MM.1S (cell line): Measurements from ENCODE around the gene UBE2E2.

Experiments used
- DNase-seq: peaks from one replicate; pipeline ENCODE4 v3.0.0-alpha.2; 2015
- H2AFZ ChIP-seq: fragments of 300-600 bp; sonication (generic); 2 replicates; pipeline ENCODE4 v1.6.0; 2016; ENCODE audit warnings: antibody characterized with exemption, low read length
- H3F3A ChIP-seq: fragments of 300-600 bp; sonication (generic); 2 replicates; pipeline ENCODE4 v1.6.1; 2016; ENCODE audit warnings: mild to moderate bottlenecking, antibody characterized with exemption, low read length, moderate library complexity, mixed read lengths; ENCODE audit not compliant: insufficient read depth
- H3K27ac ChIP-seq: fragments of 300-600 bp; sonication (generic); 2 replicates; pipeline ENCODE4 v1.5.1; 2016; ENCODE audit warnings: mild to moderate bottlenecking, low read length
- H3K27me3 ChIP-seq: fragments of 300-600 bp; sonication (generic); replicated peaks from 2 replicates; pipeline ENCODE4 v1.6.0; 2016; ENCODE audit warnings: low read length; ENCODE audit not compliant: insufficient read depth
- H3K36me3 ChIP-seq: fragments of 300-600 bp; sonication (generic); replicated peaks from 2 replicates; pipeline ENCODE4 v1.6.1; 2016; ENCODE audit warnings: mild to moderate bottlenecking, low read length, mixed read lengths; ENCODE audit not compliant: insufficient read depth
- H3K4me1 ChIP-seq: fragments of 300-600 bp; sonication (generic); 2 replicates; pipeline ENCODE4 v1.6.1; 2016; ENCODE audit warnings: low read length, mixed read lengths
- H3K4me2 ChIP-seq: fragments of 300-600 bp; sonication (generic); 2 replicates; pipeline ENCODE4 v1.6.0; 2016; ENCODE audit warnings: low read depth, low read length
- H3K4me3 ChIP-seq: fragments of 300-600 bp; sonication (generic); 2 replicates; pipeline ENCODE4 v1.5.1; 2016; ENCODE audit warnings: low read length, mixed read lengths
- H3K79me2 ChIP-seq: fragments of 300-600 bp; sonication (generic); 2 replicates; pipeline ENCODE4 v1.6.1; 2016; ENCODE audit warnings: mixed run types, low read length, mixed read lengths
- H3K9ac ChIP-seq: fragments of 300-600 bp; sonication (generic); 2 replicates; pipeline ENCODE4 v1.6.1; 2016; ENCODE audit warnings: low read length, mixed read lengths
- H3K9me2 ChIP-seq: fragments of 300-600 bp; sonication (generic); replicated peaks from 2 replicates; pipeline ENCODE4 v1.6.1; 2016; ENCODE audit warnings: mild to moderate bottlenecking, low read length, mixed read lengths; ENCODE audit not compliant: insufficient read depth
- H3K9me3 ChIP-seq: fragments of 300-600 bp; sonication (generic); replicated peaks from 2 replicates; pipeline ENCODE4 v1.6.1; 2016; ENCODE audit warnings: mild to moderate bottlenecking, low read length, mixed read lengths; ENCODE audit not compliant: insufficient read depth
- H4K20me1 ChIP-seq: fragments of 300-600 bp; sonication (generic); 2 replicates; pipeline ENCODE4 v1.6.1; 2016; ENCODE audit warnings: mild to moderate bottlenecking, low read length, moderate library complexity, mixed read lengths; ENCODE audit not compliant: insufficient read depth
- CTCF ChIP-seq: fragments of 300-600 bp; sonication (generic); IDR thresholded peaks from 2 replicates; pipeline ENCODE4 v1.5.1; 2016; ENCODE audit warnings: antibody characterized with exemption, low read length, mixed read lengths
- EZH2 ChIP-seq: fragments of 300-600 bp; sonication (generic); optimal IDR thresholded peaks from 2 replicates; pipeline ENCODE3; 2017; ENCODE audit warnings: low read depth, mild to moderate bottlenecking, antibody characterized with exemption, low read length, mixed read lengths
- EZH2phosphoT487 ChIP-seq: fragments of 300-600 bp; sonication (generic); IDR thresholded peaks from 2 replicates; pipeline ENCODE4 v1.6.1; 2018; ENCODE audit warnings: antibody characterized with exemption, low read length

The UBE2E2 gene

GRCh38 chr3:23479026-23479425 is 275.9 kb downstream of the UBE2E2 start:
- Histone ChIP-seq H3K27me3 (no peaks in the 10 kb centered on the region), H2AFZ (no peak overlapping the region), H3K9me3 (no peaks in the 10 kb centered on the region), H3K4me2 (no peak overlapping the region), H4K20me1 (no peaks in the 10 kb centered on the region), H3K4me1 (peaks cover 6% of the 10 kb centered on the region), H3K27ac (no peak overlapping the region), H3K9ac (no peak overlapping the region), H3K9me2 (no peaks in the 10 kb centered on the region), H3K36me3 (no peaks in the 10 kb centered on the region), H3F3A (no peaks in the 10 kb centered on the region), H3K79me2 (no peaks in the 10 kb centered on the region), H3K4me3 (no peak overlapping the region)
- no peak for DNase-seq
- TF ChIP-seq EZH2 (no peak), EZH2phosphoT487 (no peak), CTCF (no peak)

- Histone ChIP-seq H3K9me2 (no peaks in the 10 kb centered on the region), H4K20me1 (no peaks in the 10 kb centered on the region), H3K27ac (no peak overlapping the region), H3K9me3 (no peaks in the 10 kb centered on the region), H3K4me3 (no peak overlapping the region), H3K4me1 (peaks cover 2% of the 10 kb centered on the region; the same call in 1 of the 2 replicates), H3K27me3 (no peaks in the 10 kb centered on the region), H2AFZ (no peak overlapping the region), H3F3A (no peaks in the 10 kb centered on the region), H3K79me2 (no peaks in the 10 kb centered on the region; the same call in 1 of the 2 replicates), H3K4me2 (no peak overlapping the region), H3K36me3 (no peaks in the 10 kb centered on the region), H3K9ac (no peak overlapping the region)
- TF ChIP-seq EZH2phosphoT487, result no peak
- no peak for TF ChIP-seq CTCF
- no peak for TF ChIP-seq EZH2
- no peak for DNase-seq
Measured at GRCh38 chr3:23479615-23480328, 276.6 kb downstream of the UBE2E2 start.

- Histone ChIP-seq H3K36me3 (no peaks in the 10 kb centered on the region), H3K4me3 (no peak overlapping the region), H4K20me1 (no peaks in the 10 kb centered on the region), H3F3A (no peaks in the 10 kb centered on the region), H3K27ac (no peak overlapping the region), H3K9me2 (no peaks in the 10 kb centered on the region), H3K9me3 (no peaks in the 10 kb centered on the region), H2AFZ (no peak overlapping the region), H3K79me2 (no peaks in the 10 kb centered on the region; the same call in 1 of the 2 replicates), H3K4me1 (no peaks in the 10 kb centered on the region), H3K9ac (no peak overlapping the region), H3K27me3 (no peaks in the 10 kb centered on the region), H3K4me2 (no peak overlapping the region)
- DNase-seq, result no peak
- no peak for TF ChIP-seq EZH2phosphoT487
- no peak for TF ChIP-seq EZH2
- no peak for TF ChIP-seq CTCF
Measured at GRCh38 chr3:23480329-23480714, 277.2 kb downstream of the UBE2E2 start.
